ENCODE measurements around the gene OTUB2.

GRCh38 chr14:94010625-94011024 is 15.5 kb upstream of the OTUB2 start:
- TF ChIP-seq CTCF (IDR thresholded peaks at IDR 0.05): no peak
- no peak for TF ChIP-seq EP300 (IDR thresholded peaks at IDR 0.05)
